Measurements from ENCODE around the gene PACRG. TPM values are rescaled to one million over a fixed set of nuclear protein-coding genes. Genes with fewer than 3 reads are reported as not detected.

PACRG gene
- total and polyA plus RNA-seq, 2 of the 8 experiments (the other 6 are each of a cell fraction or from before 2014, with no cell fraction given), result 0.44 to 0.54 TPM

- H3K79me2 ChIP-seq (ENCODE audit: control insufficient read depth in 1 of 2, insufficient read depth in 2 of 2, low read length in 2 of 2), result no peaks in the 10 kb centered on the region
- H2BK5ac ChIP-seq (ENCODE audit: low read depth, low read length), result no peak overlapping the region
- H3K4me3 ChIP-seq (ENCODE audit: extremely low read depth in 1 of 4, insufficient read depth in 2 of 4, low read depth in 3 of 4, low read length in 4 of 4), result no peak overlapping the region
- ChIA-PET POLR2A (ENCODE audit: partially characterized antibody) (no interaction called here), CTCF (ENCODE audit: partially characterized antibody) (no interaction called here)
- H3K9ac ChIP-seq (replicated peaks in 1 of 4; ENCODE audit: extremely low read depth in 1 of 4, low read depth in 3 of 4, low read length in 3 of 4), result no peak overlapping the region
- no peaks in the 10 kb centered on the region for H3K36me3 ChIP-seq (ENCODE audit: control insufficient read depth in 2 of 4, insufficient read depth in 4 of 4, low read length in 3 of 4)
- H2AK5ac ChIP-seq (ENCODE audit: low read depth, low read length), result no peak overlapping the region
- no peaks in the 10 kb centered on the region for H3K27me3 ChIP-seq (replicated peaks in 1 of 4; ENCODE audit: control insufficient read depth in 3 of 4, extremely low read depth in 1 of 4, insufficient read depth in 3 of 4, low read length in 3 of 4)
- no peak for TF ChIP-seq GABPA (IDR thresholded peaks at IDR 0.05; ENCODE audit: borderline replicate concordance, insufficient read depth, low read length)
- no peak for TF ChIP-seq BRCA1 (IDR thresholded peaks at IDR 0.05; ENCODE audit: low read depth, low read length)
- no peak overlapping the region for H2BK20ac ChIP-seq (ENCODE audit: low read length)
- H3K27ac ChIP-seq (ENCODE audit: low read depth, low read length), result no peak overlapping the region
- no peak overlapping the region for H2BK15ac ChIP-seq (ENCODE audit: low read length)
- H4K8ac ChIP-seq (ENCODE audit: extremely low read depth, insufficient read depth, low read length), result no peak overlapping the region; the same call in 1 of the 2 replicates
- peaks cover 0 to 6% of the 10 kb centered on the region in 2 experiments; a peak in 1 of 4 replicates for H3K9me3 ChIP-seq (ENCODE audit: insufficient read depth in 2 of 2, low read depth in 1 of 2, low read length in 1 of 2)
- no peaks in the 10 kb centered on the region; a peak in 1 of 7 replicates for H3K4me1 ChIP-seq (replicated peaks in 1 of 4; ENCODE audit: control insufficient read depth in 3 of 4, insufficient read depth in 4 of 4, low read length in 3 of 4)
- no peak overlapping the region for H3K23ac ChIP-seq (ENCODE audit: insufficient read length)
- no peak overlapping the region for H3K4ac ChIP-seq (replicated peaks; ENCODE audit: insufficient read length, low read depth, low read length)
- H3K4me2 ChIP-seq (ENCODE audit: insufficient read depth in 1 of 2, low read depth in 2 of 2, low read length in 2 of 2), result no peak overlapping the region
- H2AFZ ChIP-seq (ENCODE audit: low read length), result no peak overlapping the region
- H3K79me1 ChIP-seq (ENCODE audit: low read depth, low read length), result no peaks in the 10 kb centered on the region
- H2BK12ac ChIP-seq (ENCODE audit: low read depth, low read length), result no peak overlapping the region
- FAIRE-seq (no peak), DNase-seq (ENCODE audit: low read depth in 1 of 2, low spot score in 2 of 2) (no peak)
- H4K5ac ChIP-seq (ENCODE audit: insufficient read length, low read depth, low read length), result no peak overlapping the region
- no peak overlapping the region for H3K56ac ChIP-seq (replicated peaks; ENCODE audit: insufficient read length, low read depth, low read length)
- no peak overlapping the region for H3K18ac ChIP-seq (ENCODE audit: extremely low read depth, low read length)
- no peak overlapping the region for H4K91ac ChIP-seq (replicated peaks; ENCODE audit: insufficient read length, low read length)
- H3K14ac ChIP-seq (ENCODE audit: insufficient read length), result no peak overlapping the region
- 91% methylated on average over 7 of the region's 7 CpGs; no CpG with 5 or more reads in 1 of the 2 experiments for WGBS, 2 experiments (ENCODE audit: extremely low coverage in 1 of 2, insufficient coverage in 1 of 2, insufficient read length in 1 of 2, insufficient replicate concordance in 2 of 2, low coverage in 1 of 2, low lambda C conversion rate in 2 of 2, missing lambda C conversion rate in 1 of 2)
- no peaks in the 10 kb centered on the region for H4K20me1 ChIP-seq (replicated peaks in 1 of 2; ENCODE audit: control insufficient read depth in 1 of 2, insufficient read depth in 2 of 2, low read length in 2 of 2)
- no peaks in the 10 kb centered on the region for H3K23me2 ChIP-seq (ENCODE audit: low read depth, low read length)
- no peak overlapping the region for H2BK120ac ChIP-seq (replicated peaks; ENCODE audit: low read depth, low read length)
These were observed 595.9 kb downstream of the PACRG start for GRCh38 chr6:163323705-163324104.
